Measurements from ENCODE around the gene ADAM11. TPM values are rescaled to one million over a fixed set of nuclear protein-coding genes. Genes with fewer than 3 reads are reported as not detected.

Gene ADAM11
- total and polyA plus RNA-seq, 2 of the 13 experiments (the other 11 are each of a cell fraction or from before 2014, with no cell fraction given) = 0.38 to 0.91 TPM

GRCh38 chr17:44769230-44769629 is 10.4 kb downstream of the ADAM11 start (continued):
- no peak for TF ChIP-seq ZNF331 (CRISPR knock-in tag; IDR thresholded peaks at IDR 0.05)
- no peak for TF ChIP-seq TP53 (CRISPR knock-in tag; conservative IDR thresholded peaks at IDR 0.05)
- no peak for TF ChIP-seq ZBTB14 (CRISPR knock-in tag; IDR thresholded peaks at IDR 0.05)
- TF ChIP-seq PAWR (CRISPR knock-in tag; IDR thresholded peaks at IDR 0.05; ENCODE audit: borderline replicate concordance) = no peak
- TF ChIP-seq TEF (CRISPR knock-in tag; IDR thresholded peaks at IDR 0.05) = no peak
- TF ChIP-seq CHCHD3 (CRISPR knock-in tag; IDR thresholded peaks at IDR 0.05) = no peak
- TF ChIP-seq ARID4A (CRISPR knock-in tag; IDR thresholded peaks at IDR 0.05; ENCODE audit: borderline replicate concordance) = no peak
- TF ChIP-seq PATZ1 (CRISPR knock-in tag; IDR thresholded peaks at IDR 0.05) = 0 out of 2 replicates have a peak, but pooled peaks have one; percentile 2
- TF ChIP-seq SNAPC5 (CRISPR knock-in tag; IDR thresholded peaks at IDR 0.05; ENCODE audit: borderline replicate concordance) = no peak
- no peak for TF ChIP-seq CCAR2 (optimal IDR thresholded peaks at IDR 0.05; ENCODE audit: low read depth, low read length)
- no peak for TF ChIP-seq USF2 (IDR thresholded peaks at IDR 0.05; ENCODE audit: low read depth, low read length)
- TF ChIP-seq USF2 (CRISPR knock-in tag; IDR thresholded peaks at IDR 0.05; ENCODE audit: borderline replicate concordance) = no peak
- TF ChIP-seq NR2F6 (IDR thresholded peaks at IDR 0.05) = no peak
- TF ChIP-seq NR2F6 (CRISPR knock-in tag; IDR thresholded peaks at IDR 0.05) = no peak
- no peak for TF ChIP-seq ZSCAN25 (CRISPR knock-in tag; IDR thresholded peaks at IDR 0.05)
- no peak for TF ChIP-seq ZNF282 (IDR thresholded peaks at IDR 0.05; ENCODE audit: partially characterized antibody)
- TF ChIP-seq ZNF512B (CRISPR knock-in tag; IDR thresholded peaks at IDR 0.05; ENCODE audit: borderline replicate concordance) = no peak
